Suppressor macrophage treated with lipopolysaccharide for 1 hour (primary cell): ENCODE results near the gene ABI3BP.

ENCODE experiments used
- DNase-seq, 3 donors: peaks; one replicate each; pipeline ENCODE4 v3.0.0-alpha.2; 2020 to 2022

The ABI3BP gene

GRCh38 chr3:100766069-100766468, 227.2 kb downstream of the ABI3BP start:
- DNase-seq = no peak

- DNase-seq = no peak
Measured at GRCh38 chr3:100765437-100765975, 227.7 kb downstream of the ABI3BP start.

GRCh38 chr3:100761951-100762350, 231.3 kb downstream of the ABI3BP start:
- no peak for DNase-seq

- no peak for DNase-seq
Measured at GRCh38 chr3:100761211-100761942, 231.8 kb downstream of the ABI3BP start.

- no peak for DNase-seq
Measured at GRCh38 chr3:100760377-100760776, 232.8 kb downstream of the ABI3BP start.

GRCh38 chr3:100759950-100760349, 233.3 kb downstream of the ABI3BP start:
- no peak for DNase-seq

GRCh38 chr3:100759159-100759558, 234.1 kb downstream of the ABI3BP start:
- no peak for DNase-seq

GRCh38 chr3:100756441-100756840, 236.8 kb downstream of the ABI3BP start:
- DNase-seq = no peak

- DNase-seq = no peak
Measured at GRCh38 chr3:100754563-100755334, 238.5 kb downstream of the ABI3BP start.

- DNase-seq = no peak
Measured at GRCh38 chr3:100753846-100754245, 239.4 kb downstream of the ABI3BP start.

- DNase-seq = no peak
Measured at GRCh38 chr3:100748967-100749366, 244.3 kb downstream of the ABI3BP start.

- no peak for DNase-seq
Measured at GRCh38 chr3:100748220-100748619, 245.0 kb downstream of the ABI3BP start.

- DNase-seq = no peak
Measured at GRCh38 chr3:100746092-100746491, 247.1 kb downstream of the ABI3BP start.

- DNase-seq = no peak
Measured at GRCh38 chr3:100745617-100746016, 247.6 kb downstream of the ABI3BP start.

- no peak for DNase-seq
Measured at GRCh38 chr3:100744671-100745070, 248.6 kb downstream of the ABI3BP start.

- DNase-seq = no peak
Measured at GRCh38 chr3:100743535-100743934, 249.7 kb downstream of the ABI3BP start.

GRCh38 chr3:100740207-100740606, 253.0 kb downstream of the ABI3BP start:
- peak; percentile 26 to 40 (median 39) for DNase-seq

- peak; percentile 8 to 25 (median 20) for DNase-seq
Measured at GRCh38 chr3:100737334-100737733, 255.9 kb downstream of the ABI3BP start.

- no peak for DNase-seq
Measured at GRCh38 chr3:100732435-100732834, 260.8 kb downstream of the ABI3BP start.

- DNase-seq = no peak
Measured at GRCh38 chr3:100730524-100730923, 262.7 kb downstream of the ABI3BP start.

- DNase-seq = no peak
Measured at GRCh38 chr3:100726706-100727105, 266.5 kb downstream of the ABI3BP start.

- DNase-seq = no peak
Measured at GRCh38 chr3:100725935-100726513, 267.2 kb downstream of the ABI3BP start.

GRCh38 chr3:100720426-100720825, 272.8 kb downstream of the ABI3BP start:
- DNase-seq = no peak

GRCh38 chr3:100719136-100719535, 274.1 kb downstream of the ABI3BP start:
- DNase-seq = no peak
